GM21515 (cell line): Measurements from ENCODE around the gene CDCA7.
"Not testable (repeated sequence)": the region's sequence is repeated elsewhere in the genome, so short reads cannot be mapped to it uniquely, and the experiment has no call there.

ENCODE experiments used
- ATAC-seq: cut with Tn5 transposase; IDR thresholded peaks from one replicate; pipeline ENCODE4 v1.9.1; 2021; ENCODE audit not compliant: unreplicated experiment

The CDCA7 gene

GRCh38 chr2:173401716-173402326 lies 47.1 kb downstream of the CDCA7 start:
- ATAC-seq: no peak

DNA sequence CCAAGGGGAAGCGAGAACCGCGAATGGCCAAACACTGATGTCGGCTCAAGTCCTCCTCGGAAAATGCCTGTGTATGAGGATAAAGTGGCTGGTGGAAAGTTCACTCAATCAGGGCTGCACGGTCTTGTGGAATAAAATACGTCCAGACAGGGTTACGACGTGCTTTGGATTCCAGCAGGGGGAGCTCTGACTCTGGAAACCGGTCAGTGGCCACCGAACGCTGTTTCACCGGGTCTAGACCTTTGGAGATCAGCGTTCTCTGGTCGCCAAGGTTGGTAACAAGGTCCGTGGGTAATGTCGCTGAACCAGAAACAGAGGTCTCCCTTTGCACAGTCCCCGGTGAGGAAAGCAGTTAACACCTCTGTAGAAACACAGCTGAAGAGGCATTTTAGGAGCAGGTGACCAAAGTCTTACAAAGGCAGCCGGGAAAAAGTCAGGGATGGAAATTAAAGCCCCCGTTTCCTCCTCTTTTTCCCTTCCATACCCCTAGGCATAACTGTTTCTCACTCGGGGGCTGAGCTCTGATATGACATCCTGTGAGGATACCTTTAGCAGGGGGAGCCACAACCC lies 47.8 kb downstream of the CDCA7 start:
- ATAC-seq: no peak

DNA sequence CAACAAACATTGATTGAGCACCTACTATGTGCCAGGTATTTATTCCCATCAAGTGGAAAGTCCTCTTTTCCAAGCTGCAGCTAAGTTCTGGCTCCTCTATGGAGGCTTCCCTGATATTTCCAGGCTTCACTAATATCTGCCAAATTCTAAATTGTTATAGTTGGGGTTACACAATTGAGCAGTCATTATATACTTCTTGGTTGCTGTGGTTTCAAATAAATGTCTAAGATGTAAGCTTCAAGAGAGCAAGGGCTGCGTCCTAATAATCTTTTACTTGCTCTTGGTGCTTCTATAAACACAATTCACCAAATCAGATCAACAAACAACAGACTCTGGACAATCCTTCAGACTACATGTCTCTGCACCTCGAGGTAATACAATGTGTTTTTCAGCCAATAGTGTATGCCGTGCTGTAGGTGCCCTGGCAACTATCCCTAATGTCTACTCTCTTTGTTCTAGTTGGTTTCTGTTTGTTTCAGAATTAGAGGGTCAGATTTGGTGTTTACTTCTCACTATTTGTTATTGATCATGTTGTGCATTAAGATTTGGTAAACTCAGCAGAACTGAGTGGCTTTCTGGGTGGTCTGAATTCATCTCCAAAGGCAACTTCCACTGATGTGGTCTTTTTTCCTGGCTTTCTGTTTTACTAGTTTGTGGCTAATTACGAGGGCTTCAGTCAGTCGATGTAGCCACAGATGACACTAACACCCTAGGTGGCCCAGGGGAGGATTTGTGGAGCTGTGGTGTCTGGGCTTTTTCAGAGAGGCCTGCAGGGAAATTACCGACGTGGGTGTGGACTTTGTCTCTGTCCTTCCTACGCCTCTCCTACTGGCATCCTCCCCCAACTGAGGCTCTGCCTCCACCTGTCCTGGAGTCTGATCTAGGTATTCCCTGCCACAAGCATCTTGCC lies 50.4 kb downstream of the CDCA7 start:
- ATAC-seq: no peak

DNA sequence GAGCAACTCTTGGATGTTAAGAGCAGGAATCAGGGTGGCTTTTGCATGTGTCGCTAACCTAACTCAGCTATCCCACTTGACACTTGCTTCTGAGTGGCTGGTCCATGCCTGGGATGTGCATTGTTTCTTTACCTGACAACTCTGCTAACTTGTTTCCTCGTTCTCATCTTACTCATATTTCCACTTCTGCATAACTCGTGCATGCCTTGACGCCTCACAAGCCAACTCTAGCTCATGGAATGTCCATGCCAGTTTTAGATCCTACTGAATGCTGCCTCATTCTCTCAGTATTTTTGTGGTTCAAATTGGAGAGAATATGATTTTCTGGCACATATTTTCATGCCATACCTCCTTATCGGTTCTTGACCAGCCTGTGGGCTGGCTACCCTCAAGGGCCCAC lies 52.5 kb downstream of the CDCA7 start:
- no peak for ATAC-seq

DNA sequence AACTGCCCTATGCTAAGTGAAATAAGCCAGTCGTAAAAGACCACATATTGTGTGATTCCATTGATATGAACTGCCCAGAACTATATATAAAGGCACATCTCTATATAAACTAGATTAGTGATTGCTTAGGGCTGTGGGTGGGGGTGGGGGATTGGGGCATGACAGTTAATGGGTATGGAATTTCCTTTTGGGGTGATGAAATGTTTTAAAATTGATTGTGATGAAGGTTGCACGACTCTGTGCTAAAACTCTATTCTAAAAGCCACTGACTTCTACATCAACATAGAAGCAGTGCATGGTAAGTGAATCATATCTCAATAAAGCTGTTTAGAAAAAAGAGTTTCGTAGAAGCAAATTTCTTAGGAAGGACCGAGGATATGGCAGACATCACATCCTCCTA lies 53.0 kb downstream of the CDCA7 start:
- no peak for ATAC-seq

DNA sequence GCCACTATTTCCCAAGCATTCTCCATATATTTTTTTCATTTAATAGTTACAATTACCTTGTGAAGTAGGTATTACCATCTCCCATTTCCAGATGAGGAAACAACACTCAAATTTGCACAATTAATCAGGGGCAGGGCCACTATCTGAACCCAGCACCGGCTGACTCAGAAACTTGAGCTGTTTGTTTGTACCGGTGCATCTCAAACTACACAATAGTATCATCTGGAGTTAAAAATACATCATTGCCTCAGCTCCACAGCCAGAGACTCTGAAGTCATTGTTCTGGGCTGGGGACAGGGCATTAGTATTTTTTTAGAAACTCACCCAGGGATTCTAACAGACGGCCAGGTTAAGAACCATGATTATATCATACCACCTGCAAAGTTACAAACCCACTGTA lies 55.9 kb downstream of the CDCA7 start:
- ATAC-seq: no peak

GRCh38 chr2:173412628-173413027 lies 58.0 kb downstream of the CDCA7 start:
- no peak for ATAC-seq

- no peak for ATAC-seq
Measured at GRCh38 chr2:173414823-173415322, 60.2 kb downstream of the CDCA7 start.

GRCh38 chr2:173415431-173416381 lies 61.0 kb downstream of the CDCA7 start:
- no peak for ATAC-seq

DNA sequence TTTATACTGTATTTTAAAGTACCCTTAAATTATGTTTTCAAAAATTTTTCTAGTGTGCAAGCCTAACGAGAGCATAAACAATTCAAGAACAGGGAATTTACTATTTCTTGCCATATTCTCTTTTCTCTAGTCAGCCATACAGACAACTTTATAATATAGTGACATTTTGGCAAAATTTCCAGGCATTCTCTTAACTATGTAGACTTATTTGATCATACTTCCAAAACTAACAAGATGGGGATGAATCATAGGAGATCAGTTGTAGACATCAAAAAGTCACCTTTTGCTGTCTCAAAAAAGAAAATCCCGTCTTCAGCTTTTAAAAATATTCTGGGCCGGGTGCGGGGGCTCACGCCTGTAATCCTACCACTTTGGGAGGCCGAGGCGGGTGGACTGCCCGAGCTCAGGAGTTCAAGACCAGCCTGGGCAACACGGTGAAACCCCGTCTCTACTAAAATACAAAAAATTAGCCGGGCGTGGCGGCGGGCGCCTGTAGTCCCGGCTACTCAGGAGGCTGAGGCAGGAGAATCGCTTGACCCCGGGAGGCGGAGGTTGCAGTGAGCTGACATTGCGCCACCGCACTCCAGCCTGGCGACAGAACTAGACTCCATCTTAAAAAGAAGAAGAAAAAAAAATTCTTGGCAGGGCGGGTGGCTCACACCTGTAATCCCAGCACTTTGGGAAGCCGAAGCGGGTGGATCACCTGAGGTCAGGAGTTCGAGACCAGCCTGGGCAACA lies 61.9 kb downstream of the CDCA7 start:
- ATAC-seq: not testable (repeated sequence)

GRCh38 chr2:173417341-173417740 lies 62.7 kb downstream of the CDCA7 start:
- ATAC-seq: no peak

- no peak for ATAC-seq
Measured at GRCh38 chr2:173417802-173418201, 63.1 kb downstream of the CDCA7 start.
